B cell (primary cell): ENCODE results near the gene DDX21. TPM values are rescaled to one million over a fixed set of nuclear protein-coding genes. Genes with fewer than 3 reads are reported as not detected.
A peak's percentile ranks its signal among the peaks of the same experiment; 100 is the strongest.

Source experiments
- ATAC-seq: fragments of 200-7000 bp; cut with Tn5 transposase; one replicate; pipeline ENCODE4 v1.10.0; 2021; ENCODE audit warnings: low read depth, mild to moderate bottlenecking, moderate number of reproducible peaks, moderate library complexity
- CTCF ChIA-PET: fragments of 350-600 bp; sonication (Branson Sonifier 250); formaldehyde crosslinking; loops from one replicate; lab custom pipeline; 2021; ENCODE audit warnings: antibody characterized with exemption, inconsistent platforms; lab: Charles Lee
- POLR2A ChIA-PET: fragments of 350-600 bp; sonication (Branson Sonifier 250); formaldehyde crosslinking; loops from one replicate; lab custom pipeline; 2021; ENCODE audit warnings: antibody characterized with exemption; lab: Charles Lee
- DNase-seq: peaks from one replicate; pipeline ENCODE4 v3.0.0; 2013
- H2AFZ ChIP-seq: 2 replicates; pipeline ENCODE4 v1.6.1; 2012; ENCODE audit warnings: mild to moderate bottlenecking, low read depth, low read length; ENCODE audit not compliant: insufficient read depth, poor library complexity, severe bottlenecking
- H3K27ac ChIP-seq, 2 donors: 1 replicate in 1 of 2; 2 replicates in 1 of 2; pipeline ENCODE4 v1.5.1; 2012 to 2013; ENCODE audit warnings: low read length in 2 of 2, mild to moderate bottlenecking in 2 of 2, moderate library complexity in 1 of 2
- H3K27me3 ChIP-seq, 4 experiments: fragments of 200-600 bp in 1 of 4; sonication (generic) in 1 of 4; replicated peaks in 1 of 4; 1 replicate in 2 of 4; 2 replicates in 2 of 4; pipeline versions ENCODE4 v1.6.1 to v1.7.0; 2013 to 2016; ENCODE audit warnings: low read length in 3 of 4, mild to moderate bottlenecking in 2 of 4, mixed read lengths in 1 of 4, moderate library complexity in 1 of 4; ENCODE audit not compliant: insufficient read depth in 4 of 4, control insufficient read depth in 3 of 4; ENCODE audit errors: control extremely low read depth in 1 of 4
- H3K36me3 ChIP-seq, 2 experiments: replicated peaks in 1 of 2; 1 replicate in 1 of 2; 2 replicates in 1 of 2; pipeline versions ENCODE4 v1.6.1 to v1.7.1; 2013; ENCODE audit warnings: low read length in 1 of 2; ENCODE audit not compliant: insufficient read depth in 2 of 2, control insufficient read depth in 1 of 2; ENCODE audit errors: control extremely low read depth in 1 of 2, extremely low read depth in 1 of 2
- H3K4me1 ChIP-seq, 2 donors: fragments of 200-600 bp in 1 of 2; sonication (generic) in 1 of 2; 1 replicate in 1 of 2; 2 replicates in 1 of 2; pipeline versions ENCODE4 v1.5.1 to v1.6.1; 2013 to 2017; ENCODE audit warnings: low read length in 2 of 2; ENCODE audit not compliant: control insufficient read depth in 2 of 2, insufficient read depth in 2 of 2
- H3K4me2 ChIP-seq: replicated peaks from 2 replicates; pipeline ENCODE3; 2012; ENCODE audit warnings: mild to moderate bottlenecking, low read depth, low read length; ENCODE audit not compliant: poor library complexity, severe bottlenecking
- H3K4me3 ChIP-seq, 5 experiments: fragments of 200-600 bp in 1 of 5; sonication (generic) in 1 of 5; 1 replicate in 3 of 5; 2 replicates in 2 of 5; pipeline versions ENCODE4 v1.5.1 to v1.7.0; 2011 to 2016; ENCODE audit warnings: low read length in 4 of 5, mild to moderate bottlenecking in 4 of 5, low read depth in 2 of 5, control low read depth in 1 of 5, moderate library complexity in 1 of 5; ENCODE audit not compliant: insufficient read depth in 1 of 5; ENCODE audit errors: control extremely low read depth in 1 of 5, extremely low read depth in 1 of 5
- H3K79me2 ChIP-seq: fragments of 200-600 bp; sonication (generic); one replicate; pipeline ENCODE4 v1.6.0; 2016; ENCODE audit warnings: low read length; ENCODE audit not compliant: control insufficient read depth, insufficient read depth
- H3K9ac ChIP-seq: fragments of 200-600 bp; sonication (generic); 2 replicates; pipeline ENCODE4 v1.6.1; 2017; ENCODE audit warnings: mild to moderate bottlenecking, low read length, moderate library complexity
- H3K9me3 ChIP-seq, 3 donors: one replicate each; pipeline versions ENCODE4 v1.6.1 to v1.7.1; 2013; ENCODE audit warnings: low read length in 2 of 3; ENCODE audit not compliant: control insufficient read depth in 2 of 3, insufficient read depth in 1 of 3; ENCODE audit errors: control extremely low read depth in 1 of 3
- H4K20me1 ChIP-seq: 2 replicates; pipeline ENCODE4 v1.6.0; 2012; ENCODE audit warnings: mild to moderate bottlenecking, low read length; ENCODE audit not compliant: insufficient read depth, control insufficient read depth, poor library complexity, severe bottlenecking
- H3K27ac Mint-ChIP-seq: one replicate; pipeline ENCODE4 v1.8.0; 2021; ENCODE audit warnings: mixed read lengths
- H3K27me3 Mint-ChIP-seq: one replicate; pipeline ENCODE4 v1.8.0; 2021; ENCODE audit warnings: mixed read lengths
- H3K4me1 Mint-ChIP-seq: one replicate; pipeline ENCODE4 v1.8.0; 2021; ENCODE audit warnings: mixed read lengths
- H3K4me3 Mint-ChIP-seq: one replicate; pipeline ENCODE4 v1.8.0; 2021; ENCODE audit warnings: mixed read lengths
- H3K9me3 Mint-ChIP-seq: one replicate; pipeline ENCODE4 v1.8.0; 2022; ENCODE audit warnings: mixed read lengths; ENCODE audit not compliant: insufficient read depth
- EZH2 ChIP-seq: IDR thresholded peaks from 2 replicates; pipeline ENCODE4 v1.6.1; 2012; ENCODE audit warnings: borderline replicate concordance, low read depth, mild to moderate bottlenecking, moderate library complexity, low read length; ENCODE audit not compliant: insufficient read depth, poor library complexity, severe bottlenecking
- WGBS: methylation state at CpG from one replicate; pipeline ENCODE4 v1.1.5; 2013; ENCODE audit warnings: missing lambda C conversion rate; ENCODE audit not compliant: insufficient coverage; 5-methylcytosine and 5-hydroxymethylcytosine counted together
- intact Hi-C: fragments of 100-400 bp; cut with micrococcal nuclease; formaldehyde crosslinking; loops from one replicate; pipeline ENCODE4 v1.10.0; 2022
- polyA plus RNA-seq: library from polyadenylated mRNA; depleted of rRNA; stranded (reverse); fragments of >200 nt; gene quantifications from 2 replicates; pipeline ENCODE4 v1.2.3, GENCODE V29; 2012
- total RNA-seq, 2 donors: library from RNA; stranded (reverse); fragments of 120-200 nt in 1 of 2; gene quantifications; 1 replicate in 1 of 2; 2 replicates in 1 of 2; pipeline versions ENCODE4 v1.2.3 to v1.2.4, GENCODE V29; 2013 to 2022
- TF ChIP-seq, protein P1 (sequence below): fragments of 200-600 bp; IDR thresholded peaks from one replicate; pipeline ENCODE4 v1.8.0; 2022; ENCODE audit warnings: antibody characterized with exemption, mild to moderate bottlenecking

The DDX21 gene
- total and polyA plus RNA-seq, 2 donors (not counting 1 experiment from before 2014, with no cell fraction given) = 17.8 to 43.5 TPM

DNA sequence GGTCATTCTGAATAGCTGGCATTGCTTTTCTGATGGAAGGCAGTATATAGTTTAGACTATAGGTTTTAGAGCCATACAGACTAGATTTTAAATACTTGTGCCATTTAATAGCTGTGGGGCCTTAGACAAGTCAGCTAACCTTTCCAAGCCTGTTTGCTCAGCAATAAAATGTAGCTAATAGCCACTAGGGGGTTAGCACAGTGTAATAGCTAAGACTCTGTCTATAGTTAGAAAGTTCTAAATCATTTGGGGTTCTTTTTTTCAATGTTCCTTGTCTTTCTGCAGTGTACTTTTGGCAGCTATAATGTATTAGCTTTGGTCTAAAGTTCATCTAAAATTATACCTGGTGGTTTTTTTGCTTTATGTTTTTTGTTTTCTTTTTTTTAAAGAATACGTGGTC is 25.1 kb downstream of the DDX21 start:
- CTCF ChIA-PET = interaction anchor here (0.6 to 1.6 kb wide), 3 partner anchors 13 to 113 kb away, joined by 3 to 6 read pairs (median 4); partner anchors contain the start of gene DDX21
- no CpG with 5 or more reads among the region's 1 CpG for WGBS
- no peak for DNase-seq
- POLR2A ChIA-PET = interaction anchor here (1.1 kb wide), 1 partner anchor 8 kb away, joined by 3 read pairs; no protein-coding TSS in a partner anchor
- intact Hi-C loops = no loop called here
- Mint-ChIP-seq H3K4me3 (no peak overlapping the region), H3K27ac (no peak overlapping the region), H3K4me1 (no peaks in the 10 kb centered on the region), H3K9me3 (no peaks in the 10 kb centered on the region), H3K27me3 (no peaks in the 10 kb centered on the region)
- no peaks in the 10 kb centered on the region for H3K9me3 ChIP-seq
- no peaks in the 10 kb centered on the region for H3K79me2 ChIP-seq
- no peaks in the 10 kb centered on the region for H3K27me3 ChIP-seq
- H3K4me3 ChIP-seq = no peak overlapping the region
- no peak overlapping the region for H3K27ac ChIP-seq
- H2AFZ ChIP-seq = no peak overlapping the region
- H3K4me1 ChIP-seq = no peaks in the 10 kb centered on the region
- no peak for ATAC-seq
- TF ChIP-seq, protein P1, sequence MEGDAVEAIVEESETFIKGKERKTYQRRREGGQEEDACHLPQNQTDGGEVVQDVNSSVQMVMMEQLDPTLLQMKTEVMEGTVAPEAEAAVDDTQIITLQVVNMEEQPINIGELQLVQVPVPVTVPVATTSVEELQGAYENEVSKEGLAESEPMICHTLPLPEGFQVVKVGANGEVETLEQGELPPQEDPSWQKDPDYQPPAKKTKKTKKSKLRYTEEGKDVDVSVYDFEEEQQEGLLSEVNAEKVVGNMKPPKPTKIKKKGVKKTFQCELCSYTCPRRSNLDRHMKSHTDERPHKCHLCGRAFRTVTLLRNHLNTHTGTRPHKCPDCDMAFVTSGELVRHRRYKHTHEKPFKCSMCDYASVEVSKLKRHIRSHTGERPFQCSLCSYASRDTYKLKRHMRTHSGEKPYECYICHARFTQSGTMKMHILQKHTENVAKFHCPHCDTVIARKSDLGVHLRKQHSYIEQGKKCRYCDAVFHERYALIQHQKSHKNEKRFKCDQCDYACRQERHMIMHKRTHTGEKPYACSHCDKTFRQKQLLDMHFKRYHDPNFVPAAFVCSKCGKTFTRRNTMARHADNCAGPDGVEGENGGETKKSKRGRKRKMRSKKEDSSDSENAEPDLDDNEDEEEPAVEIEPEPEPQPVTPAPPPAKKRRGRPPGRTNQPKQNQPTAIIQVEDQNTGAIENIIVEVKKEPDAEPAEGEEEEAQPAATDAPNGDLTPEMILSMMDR = peak; percentile 41
- TF ChIP-seq EZH2 = no peak
- H3K4me2 ChIP-seq = no peak overlapping the region
- H3K9ac ChIP-seq = no peak overlapping the region
- no peaks in the 10 kb centered on the region for H4K20me1 ChIP-seq
- H3K36me3 ChIP-seq = peaks cover 7 to 81% of the 10 kb centered on the region in 2 experiments

DNA sequence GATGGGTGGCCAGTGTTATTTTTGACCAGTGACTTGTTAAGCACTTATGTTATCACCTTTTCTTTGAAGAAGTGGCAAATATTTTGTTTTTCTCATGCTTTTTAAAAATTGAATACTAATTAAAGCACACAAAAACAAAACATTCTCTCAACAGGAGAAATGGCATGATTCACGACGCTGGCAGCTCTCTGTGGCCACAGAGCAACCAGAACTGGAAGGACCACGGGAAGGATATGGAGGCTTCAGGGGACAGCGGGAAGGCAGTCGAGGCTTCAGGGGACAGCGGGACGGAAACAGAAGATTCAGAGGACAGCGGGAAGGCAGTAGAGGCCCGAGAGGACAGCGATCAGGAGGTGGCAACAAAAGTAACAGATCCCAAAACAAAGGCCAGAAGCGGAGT is 26.4 kb downstream of the DDX21 start:
- WGBS = 97% methylated on average over 10 of the region's 11 CpGs
- ChIA-PET POLR2A (no interaction called here), CTCF (no interaction called here)
- intact Hi-C loops = no loop called here
- H3K79me2 ChIP-seq = no peaks in the 10 kb centered on the region
- no peak overlapping the region for H3K4me3 Mint-ChIP-seq
- H3K4me3 ChIP-seq = no peak overlapping the region
- H3K9ac ChIP-seq = no peak overlapping the region
- no peaks in the 10 kb centered on the region for H3K9me3 Mint-ChIP-seq
- H4K20me1 ChIP-seq = no peaks in the 10 kb centered on the region
- peak overlapping the region; percentile 16 for H3K27ac Mint-ChIP-seq
- H3K27ac ChIP-seq = no peak overlapping the region
- DNase-seq (peak; percentile 2), ATAC-seq (no peak)
- H3K4me2 ChIP-seq = no peak overlapping the region
- no peaks in the 10 kb centered on the region for H3K27me3 ChIP-seq
- TF ChIP-seq, protein P1 = no peak
- TF ChIP-seq EZH2 = no peak
- no peaks in the 10 kb centered on the region for H3K9me3 ChIP-seq
- no peak overlapping the region for H2AFZ ChIP-seq
- no peaks in the 10 kb centered on the region for H3K4me1 ChIP-seq
- peaks cover 7 to 70% of the 10 kb centered on the region in 2 experiments for H3K36me3 ChIP-seq
- H3K4me1 Mint-ChIP-seq = peaks cover 3% of the 10 kb centered on the region
- H3K27me3 Mint-ChIP-seq = no peaks in the 10 kb centered on the region
